Measurements from ENCODE around the gene PIGQ. TPM values are rescaled to one million over a fixed set of nuclear protein-coding genes. Genes with fewer than 3 reads are reported as not detected.

Gene PIGQ
- polyA plus RNA-seq, 3 donors = 67.1 to 99.6 (median 85.4) TPM

- no peak for DNase-seq
Measured at GRCh38 chr16:549544-550263, 20.1 kb upstream of the PIGQ start.

DNA sequence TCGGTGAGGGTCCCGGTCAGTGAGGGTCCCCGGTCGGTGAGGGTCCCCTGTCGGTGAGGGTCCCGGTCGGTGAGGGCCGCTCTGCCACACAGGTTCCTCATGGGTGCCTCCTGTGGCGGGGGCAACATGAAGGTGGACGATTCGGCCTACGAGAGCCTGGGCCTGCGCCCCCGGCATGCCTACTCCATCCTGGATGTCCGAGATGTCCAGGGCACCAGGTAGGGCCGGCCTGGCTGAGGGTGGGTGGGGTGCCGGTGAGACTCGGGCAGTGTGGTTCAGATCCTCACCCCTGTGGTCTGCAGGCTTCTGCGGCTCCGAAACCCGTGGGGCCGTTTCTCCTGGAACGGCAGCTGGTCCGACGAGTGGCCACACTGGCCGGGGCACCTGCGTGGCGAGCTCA lies 18.6 kb upstream of the PIGQ start:
- no peak for DNase-seq

GRCh38 chr16:552171-552570 lies 17.6 kb upstream of the PIGQ start:
- DNase-seq = no peak

DNA sequence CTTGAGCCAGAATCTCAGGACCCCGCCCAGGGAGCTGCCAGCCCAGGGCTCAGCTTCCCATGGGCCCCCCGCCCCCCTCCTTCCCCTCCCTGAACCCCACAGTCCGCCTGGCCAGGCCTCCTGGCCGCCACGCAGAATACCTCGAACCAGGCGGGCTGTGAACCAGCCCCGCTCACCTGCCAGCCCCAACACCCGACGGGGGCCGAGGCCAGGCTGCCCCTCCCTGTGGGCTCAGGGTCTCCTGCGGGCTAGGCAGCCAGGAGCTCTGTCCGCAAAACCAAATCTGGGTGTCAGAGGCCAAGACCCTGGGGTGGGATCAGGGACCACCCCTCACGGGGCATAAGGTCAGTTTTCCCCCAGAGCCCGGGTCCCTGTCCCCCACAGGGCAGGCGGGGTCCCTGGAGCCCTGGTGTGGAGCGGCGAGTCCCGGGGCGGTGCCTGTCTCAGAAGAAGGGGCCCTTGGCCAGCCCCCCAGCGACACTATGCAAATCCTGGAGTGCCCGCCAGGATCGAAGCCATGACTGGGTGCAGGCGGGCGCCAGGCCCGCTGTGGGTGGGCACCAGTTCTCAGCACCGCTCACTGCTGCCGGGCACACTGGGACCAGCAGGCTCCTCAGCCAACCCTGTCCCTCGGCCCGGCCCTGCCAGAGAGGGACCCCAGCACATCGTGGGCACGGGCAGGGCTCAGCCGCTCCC lies 16.0 kb upstream of the PIGQ start:
- DNase-seq = no peak

GRCh38 chr16:554297-554621 lies 15.5 kb upstream of the PIGQ start:
- no peak for DNase-seq

DNA sequence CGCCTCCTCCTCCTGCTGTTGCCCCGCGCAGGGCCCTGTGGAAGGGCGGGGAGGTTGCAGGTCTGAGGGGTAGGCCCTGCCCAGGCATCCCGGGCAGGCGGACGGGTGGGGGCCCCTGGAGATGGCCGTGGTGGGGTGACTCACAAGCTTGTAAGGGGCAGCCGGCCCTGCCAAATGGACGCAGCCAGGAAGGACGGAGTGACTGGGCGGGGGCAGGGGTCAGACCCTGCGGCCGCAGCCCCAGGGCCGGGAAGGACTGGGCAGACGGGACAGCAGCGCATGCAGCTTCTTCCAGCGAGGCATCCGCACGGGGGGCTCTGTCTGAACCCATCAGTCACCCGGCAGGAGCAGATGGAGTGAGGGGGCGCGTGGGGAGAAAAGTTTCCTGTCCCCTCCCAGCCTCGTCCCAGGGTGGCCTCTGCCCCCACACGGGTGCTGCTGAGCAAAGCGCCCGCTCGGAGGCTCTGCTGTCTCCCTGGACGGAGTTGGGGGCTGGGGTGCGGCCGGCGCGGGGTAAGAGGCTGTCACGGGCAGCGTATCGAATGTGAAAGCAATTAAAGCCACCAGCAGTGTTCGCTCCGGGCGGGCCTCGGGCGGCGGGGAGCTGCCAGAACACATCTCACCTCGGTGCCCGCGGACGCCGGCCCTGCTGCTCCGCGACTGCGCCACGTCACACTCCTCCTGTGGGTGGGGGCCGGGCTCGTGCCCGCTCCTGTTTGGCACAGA lies 15.0 kb upstream of the PIGQ start:
- no peak for DNase-seq

GRCh38 chr16:555528-556473 lies 14.0 kb upstream of the PIGQ start:
- DNase-seq = no peak

DNA sequence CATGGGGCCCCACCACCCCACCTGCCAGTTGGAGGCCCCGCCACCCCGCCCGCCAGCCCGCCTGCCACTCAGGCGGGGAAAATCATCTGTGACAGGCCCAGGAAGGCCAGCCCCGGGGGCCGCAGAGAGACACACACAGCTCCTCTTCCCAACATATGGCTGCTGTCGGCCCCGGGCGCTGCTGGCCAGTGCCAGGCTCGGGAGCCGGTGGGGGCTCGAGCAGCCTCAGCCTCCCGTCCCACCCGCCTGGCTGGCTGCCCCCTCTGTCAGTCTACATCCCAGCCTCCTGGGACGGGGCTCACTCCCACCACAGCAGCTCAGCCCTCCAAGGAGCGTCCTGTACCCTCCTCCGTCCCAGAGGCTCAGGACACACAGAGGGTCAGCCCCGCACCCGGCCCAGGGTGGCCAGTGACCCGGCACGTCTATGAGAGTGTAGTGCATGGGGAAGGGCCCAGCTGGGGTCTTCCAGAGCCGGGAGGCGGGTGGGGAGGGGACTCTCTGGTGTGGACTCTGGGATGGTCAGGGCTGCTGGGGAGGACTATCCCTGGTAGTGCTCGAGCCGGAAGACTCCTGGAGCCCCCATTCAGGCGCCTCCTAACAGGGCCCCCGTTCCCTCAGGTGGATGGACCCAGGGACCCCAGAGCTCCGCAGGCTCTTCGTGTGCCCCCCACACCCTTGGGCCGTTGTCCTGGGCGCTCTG lies 13.1 kb upstream of the PIGQ start:
- DNase-seq = no peak

DNA sequence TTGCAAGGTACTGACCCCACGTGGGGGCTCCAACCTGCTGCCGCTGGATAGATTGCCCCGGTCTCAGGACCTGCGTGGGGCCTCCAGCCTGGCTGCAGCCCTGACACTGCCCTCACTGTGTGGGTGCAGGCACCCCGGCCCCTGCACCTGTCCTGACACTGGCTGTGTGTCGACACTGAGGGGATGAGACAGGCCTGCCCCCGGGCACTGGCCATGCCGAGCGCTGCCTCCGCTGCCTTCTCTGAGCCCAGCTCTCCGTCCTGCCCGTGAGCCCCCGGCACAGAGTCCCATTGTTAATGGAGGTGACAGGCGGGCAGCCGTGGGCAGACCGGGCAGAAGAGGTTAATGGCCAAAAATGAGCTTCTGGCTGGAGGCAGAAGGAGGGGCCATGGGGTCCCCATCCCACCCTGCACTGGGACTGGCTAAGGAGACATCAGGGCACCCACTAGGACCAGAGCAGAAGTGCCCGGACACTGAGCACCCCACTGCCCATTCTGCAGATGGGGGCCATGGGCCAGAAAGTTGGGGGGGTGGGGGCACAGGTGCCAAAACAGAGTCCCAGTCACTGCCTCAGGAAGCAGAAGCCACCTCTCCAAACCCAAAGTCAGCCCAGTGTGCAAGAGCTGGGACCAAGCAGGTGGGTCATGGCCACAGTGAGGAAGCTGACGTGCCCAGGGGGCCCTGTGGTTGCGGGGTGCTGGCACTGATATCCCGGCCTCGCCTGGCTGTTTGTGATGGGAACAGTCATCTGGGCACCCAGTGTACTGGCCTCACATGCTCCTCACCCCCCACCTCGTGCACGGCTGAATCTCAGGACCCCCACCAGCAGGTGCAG lies 12.1 kb upstream of the PIGQ start:
- no peak for DNase-seq

DNA sequence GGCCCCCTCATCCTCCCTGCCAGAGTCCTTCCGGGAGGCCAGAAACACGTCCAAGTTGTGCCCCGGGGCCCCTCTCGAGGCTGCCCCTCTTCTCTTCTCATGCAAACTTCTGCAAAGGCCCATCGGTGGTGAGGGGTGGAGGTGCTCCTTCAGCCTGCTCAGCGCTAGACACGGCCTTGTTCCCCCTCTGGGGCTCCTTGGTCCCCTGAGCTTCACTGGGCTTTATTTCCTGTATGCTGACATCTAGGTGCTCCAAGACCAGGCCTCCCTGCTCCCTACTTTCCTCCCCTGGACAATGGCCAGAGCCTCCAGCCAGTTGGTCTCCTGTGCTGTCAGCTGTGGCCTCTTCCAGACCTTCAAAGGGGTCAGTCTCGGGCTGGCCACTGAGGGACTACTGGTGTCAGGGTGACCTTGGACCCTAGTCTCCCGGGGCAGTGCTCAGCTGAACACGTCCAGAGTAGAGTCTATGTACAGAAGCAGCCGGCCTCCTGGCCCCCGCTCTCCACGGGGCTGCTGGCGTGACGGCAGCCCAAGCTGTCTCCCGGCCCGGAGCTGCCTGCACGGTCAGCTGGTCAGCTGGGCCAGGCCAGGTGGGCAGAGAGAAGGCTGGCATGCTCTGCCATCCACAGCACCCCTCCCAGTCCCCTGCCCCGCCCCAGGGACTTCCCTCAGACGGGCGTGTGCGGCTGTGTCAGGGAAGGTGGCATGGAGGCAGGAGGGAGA lies 11.3 kb upstream of the PIGQ start:
- DNase-seq = no peak

DNA sequence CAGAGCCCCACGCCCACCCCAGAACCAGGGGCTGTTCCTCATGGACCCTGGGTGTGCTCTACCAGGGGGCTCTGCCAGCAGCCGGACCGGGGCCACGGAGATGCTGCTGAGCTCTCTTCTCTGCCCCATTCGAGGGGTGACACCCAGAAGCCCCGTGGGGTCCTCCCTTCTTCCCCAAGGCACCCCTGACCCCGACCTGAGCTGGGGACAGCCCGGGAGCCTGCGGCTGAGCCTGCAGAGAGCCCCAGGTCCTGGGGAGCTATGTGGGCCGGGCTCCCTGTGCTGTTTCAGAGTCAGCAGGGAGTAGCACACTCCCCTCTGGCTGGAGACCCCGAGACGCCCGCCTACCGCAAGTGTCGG lies 10.8 kb upstream of the PIGQ start:
- DNase-seq = no peak

GRCh38 chr16:559411-560203 lies 10.2 kb upstream of the PIGQ start:
- DNase-seq = no peak

DNA sequence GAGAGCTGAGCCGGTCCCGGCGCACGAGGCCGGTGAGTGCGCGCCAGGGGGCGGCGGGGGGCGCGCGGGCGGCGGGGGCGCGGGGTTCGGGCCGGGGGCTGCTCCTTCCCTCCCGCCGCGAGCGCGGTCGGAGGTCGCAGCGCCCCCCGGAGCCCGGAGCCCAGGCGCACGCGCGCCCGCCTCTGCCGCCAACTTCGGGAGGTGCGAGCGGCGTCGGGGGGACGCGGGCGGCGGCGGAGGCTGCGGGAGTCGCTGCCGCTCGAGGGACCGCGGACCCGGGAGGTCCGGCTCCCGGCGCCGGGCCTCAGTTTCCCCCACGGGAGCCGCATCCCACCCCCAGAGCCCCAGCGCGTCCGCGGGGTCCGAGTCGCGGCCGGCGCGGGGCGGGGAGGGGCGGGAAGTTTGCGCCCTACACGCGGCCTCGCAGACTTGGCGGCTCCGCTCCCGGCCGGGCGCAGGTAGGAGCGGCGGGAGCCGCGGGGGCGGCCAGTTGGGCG lies 9.5 kb upstream of the PIGQ start, which contains the start of gene PRR35:
Gene PRR35, plus strand, starts transcription at position 191 of the 497 bp plus-strand sequence. CDS start 2,901 bp downstream, outside the sequence.
- no peak for DNase-seq

GRCh38 chr16:560701-561412 lies 8.9 kb upstream of the PIGQ start:
- DNase-seq = no peak

DNA sequence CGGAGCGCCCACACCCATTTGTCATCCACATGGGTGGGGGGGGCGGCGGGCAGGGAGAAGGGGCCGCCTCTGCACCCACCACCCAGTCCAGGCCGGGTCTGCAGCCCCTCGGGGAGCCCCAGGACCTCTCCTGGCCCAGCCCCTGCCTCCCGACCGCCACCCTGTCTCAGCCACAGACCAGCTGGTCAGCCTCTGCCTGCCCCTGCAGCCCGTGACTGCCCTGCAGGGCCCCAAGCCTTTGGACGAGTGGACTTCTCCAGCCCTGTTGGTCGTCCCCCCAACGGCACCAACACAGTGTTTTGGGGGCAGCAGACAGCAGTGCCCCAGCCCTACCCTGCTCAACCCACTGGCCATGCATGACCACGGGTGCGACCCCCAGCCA lies 8.4 kb upstream of the PIGQ start:
- DNase-seq = no peak

DNA sequence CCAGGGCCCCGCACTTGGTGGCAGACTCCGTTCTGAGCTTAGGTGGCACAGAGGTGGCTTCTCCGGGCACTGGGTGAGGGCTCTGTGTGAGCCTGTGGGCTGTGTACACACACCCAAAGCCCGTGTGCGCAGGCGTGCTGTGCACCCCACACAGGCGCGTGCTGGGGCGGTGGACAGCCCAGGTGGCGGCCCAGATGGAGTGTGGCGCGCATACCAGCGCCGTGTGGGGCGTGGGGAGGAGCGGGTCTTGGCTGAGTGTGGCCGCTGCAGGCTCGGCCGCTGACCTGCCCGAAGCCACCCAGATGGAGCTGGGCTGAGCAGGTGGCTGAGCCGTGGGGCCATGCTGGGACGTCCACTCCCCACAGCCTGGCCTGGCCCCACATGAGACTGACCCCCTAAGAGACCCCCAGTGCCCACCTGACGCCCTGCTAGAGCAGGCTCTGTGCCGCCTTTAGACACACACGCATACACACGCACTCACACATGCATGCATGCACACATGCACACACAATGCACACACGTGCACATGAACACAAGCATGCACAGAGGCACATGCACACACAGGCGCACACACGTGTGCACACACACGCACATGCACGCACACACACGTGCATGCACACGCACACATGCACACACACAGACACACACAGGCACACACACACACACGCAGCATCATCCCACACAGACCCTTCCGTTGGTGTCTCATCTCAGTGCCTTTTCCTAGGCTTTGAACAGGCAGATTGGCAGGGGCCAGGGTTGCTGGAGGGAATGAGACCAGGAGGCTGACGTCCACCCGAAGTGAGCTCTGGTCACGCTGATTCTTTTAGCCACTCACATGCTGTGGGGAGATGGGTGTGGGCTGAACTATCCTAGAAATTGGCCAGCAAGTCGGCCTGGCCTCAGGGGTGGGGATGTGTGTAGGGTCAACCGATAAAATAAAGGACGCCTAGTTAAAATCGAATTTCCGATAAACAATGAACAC lies 7.5 kb upstream of the PIGQ start:
- DNase-seq = no peak

Measured in renal pelvis (tissue), 4 donors.